HepG2 (cell line): ENCODE data around the gene JOSD2. TPM values are rescaled to one million over a fixed set of nuclear protein-coding genes. Genes with fewer than 3 reads are reported as not detected.

ENCODE experiments used
- ATAC-seq: fragments of 200-7000 bp; cut with Tn5 transposase; 3 replicates; pipeline ENCODE4 v1.9.1; 2020; ENCODE audit warnings: mild to moderate bottlenecking, moderate library complexity
- BruUV-seq: library from RNA; stranded (reverse); fragments of 400-500 nt; replicated peaks from 2 replicates; lab custom pipeline; 2021; lab: Mats Ljungman, UMichigan
- CTCF ChIA-PET: fragments of 300-600 bp; formaldehyde crosslinking; extraction: SDS; loops from one replicate; lab custom pipeline; 2021; ENCODE audit warnings: low total read pairs, inconsistent platforms, low intra/inter-chr PET ratio; lab: Yijun Ruan, JAX
- POLR2A ChIA-PET: fragments of 350-600 bp; sonication (Branson Sonifier 250); formaldehyde crosslinking; loops from one replicate; lab custom pipeline; 2020; ENCODE audit warnings: antibody characterized with exemption, inconsistent platforms; lab: Yijun Ruan, JAX
- DNase-seq: peaks from one replicate; pipeline ENCODE4 v3.0.0-alpha.2; 2015; ENCODE audit warnings: low spot score
- FAIRE-seq: peaks from 3 replicates; lab custom pipeline; 2011; peaks lifted over from hg19 to GRCh38; lab: Jason Lieb, UNC
- H2AFZ ChIP-seq: one replicate; pipeline ENCODE4 v1.6.1; 2011; ENCODE audit warnings: low read length, inconsistent platforms
- H3K27ac ChIP-seq: fragments of 300-600 bp; 3 replicates; pipeline ENCODE4 v1.8.0; 2011; ENCODE audit warnings: mixed run types, mild to moderate bottlenecking, mixed read lengths, low read length, inconsistent platforms; ENCODE audit not compliant: insufficient read depth; ENCODE audit errors: extremely low read length
- H3K27me3 ChIP-seq, 2 experiments: fragments of 200-600 bp in 1 of 2; 2 replicates in 1 of 2; 3 replicates in 1 of 2; pipeline versions ENCODE4 v1.6.0 to v1.8.0; 2011; ENCODE audit warnings: low read length in 2 of 2, mild to moderate bottlenecking in 2 of 2, moderate library complexity in 2 of 2, inconsistent platforms in 1 of 2; ENCODE audit not compliant: insufficient read depth in 2 of 2, control insufficient read depth in 1 of 2
- H3K36me3 ChIP-seq, 2 experiments: fragments of 200-600 bp in 1 of 2; replicated peaks in 1 of 2; 2 replicates in 1 of 2; 3 replicates in 1 of 2; pipeline versions ENCODE4 v1.5.1 to v1.8.0; 2011; ENCODE audit warnings: low read length in 2 of 2, inconsistent platforms in 1 of 2; ENCODE audit not compliant: insufficient read depth in 2 of 2, control insufficient read depth in 1 of 2
- H3K4me1 ChIP-seq: 2 replicates; pipeline ENCODE4 v1.5.1; 2012; ENCODE audit warnings: low read length, inconsistent platforms; ENCODE audit not compliant: insufficient read depth
- H3K4me2 ChIP-seq: 2 replicates; pipeline ENCODE4 v1.6.0; 2011; ENCODE audit warnings: low read depth, low read length, inconsistent platforms
- H3K4me3 ChIP-seq, 3 experiments: fragments of 200-600 bp in 1 of 3; sonication (generic), shearing (Covaris generic) in 1 of 3; replicated peaks in 1 of 3; 2 replicates each; pipeline ENCODE4 v1.5.1; 2011 to 2016; ENCODE audit warnings: low read length in 3 of 3, inconsistent platforms in 2 of 3, low read depth in 2 of 3, mild to moderate bottlenecking in 2 of 3, control low read depth in 1 of 3, mixed read lengths in 1 of 3; ENCODE audit not compliant: insufficient read depth in 1 of 3
- H3K79me2 ChIP-seq: one replicate; pipeline ENCODE4 v1.6.1; 2011; ENCODE audit warnings: low read length, inconsistent platforms; ENCODE audit not compliant: insufficient read depth
- H3K9ac ChIP-seq: 2 replicates; pipeline ENCODE4 v1.6.0; 2011; ENCODE audit warnings: mild to moderate bottlenecking, low read depth, low read length, inconsistent platforms; ENCODE audit not compliant: insufficient read depth
- H3K9me3 ChIP-seq: 2 replicates; pipeline ENCODE4 v1.5.1; 2012; ENCODE audit warnings: mild to moderate bottlenecking, low read length
- H4K20me1 ChIP-seq: 2 replicates; pipeline ENCODE4 v1.6.0; 2011; ENCODE audit warnings: inconsistent platforms, mild to moderate bottlenecking, low read length, moderate library complexity; ENCODE audit not compliant: insufficient read depth
- FOXP1 ChIP-seq, 2 experiments: fragments of 450-650 bp in 1 of 2; IDR thresholded peaks; 2 replicates each; pipeline ENCODE4 v1.6.1; 2017 to 2018; ENCODE audit warnings: antibody characterized with exemption in 1 of 2
- HNF4A ChIP-seq: sonication (generic); formaldehyde crosslinking; IDR thresholded peaks from 2 replicates; pipeline ENCODE4 v1.4.0; 2020; ENCODE audit warnings: missing genetic modification reagents
- HNRNPH1 ChIP-seq: fragments of 200-400 bp; formaldehyde crosslinking; optimal IDR thresholded peaks from 2 replicates; pipeline ENCODE3; 2017; ENCODE audit warnings: mild to moderate bottlenecking, low read depth, low read length
- NCOA1 ChIP-seq: sonication (generic); formaldehyde crosslinking; IDR thresholded peaks from 2 replicates; pipeline ENCODE4 v1.9.0; 2021; ENCODE audit warnings: missing genetic modification reagents
- NONO ChIP-seq, 2 experiments: fragments of 450-650 bp in 1 of 2; sonication (generic) in 1 of 2; formaldehyde crosslinking in 1 of 2; IDR thresholded peaks in 1 of 2; conservative IDR thresholded peaks in 1 of 2; 2 replicates each; pipeline versions ENCODE4 v1.6.1 to v1.8.0; 2017 to 2022; ENCODE audit warnings: mild to moderate bottlenecking in 1 of 2, missing genetic modification reagents in 1 of 2, moderate library complexity in 1 of 2
- POLR2G ChIP-seq: fragments of 200-400 bp; formaldehyde crosslinking; IDR thresholded peaks from 2 replicates; pipeline ENCODE4 v1.6.1; 2018; ENCODE audit warnings: mild to moderate bottlenecking, low read depth, low read length, moderate library complexity
- RFX1 ChIP-seq: fragments of 450-650 bp; IDR thresholded peaks from 2 replicates; pipeline ENCODE4 v1.6.1; 2017
- TCF7L2 ChIP-seq: IDR thresholded peaks from 2 replicates; pipeline ENCODE4 v1.6.1; 2011; ENCODE audit warnings: mild to moderate bottlenecking, low read depth, low read length, moderate library complexity
- ZNF235 ChIP-seq: sonication (generic); formaldehyde crosslinking; IDR thresholded peaks from 2 replicates; pipeline ENCODE4 v1.8.1; 2023; ENCODE audit warnings: mild to moderate bottlenecking, missing genetic modification reagents, borderline replicate concordance
- ZNF260 ChIP-seq: sonication (generic); formaldehyde crosslinking; IDR thresholded peaks from 2 replicates; pipeline ENCODE4 v1.4.0; 2020; ENCODE audit warnings: missing genetic modification reagents, low read depth, mild to moderate bottlenecking, borderline replicate concordance
- ZNF350 ChIP-seq: sonication (generic); formaldehyde crosslinking; IDR thresholded peaks from 2 replicates; pipeline ENCODE4 v1.4.0; 2020; ENCODE audit warnings: mild to moderate bottlenecking, low read depth, missing genetic modification reagents, borderline replicate concordance
- ZNF446 ChIP-seq: sonication (generic); formaldehyde crosslinking; IDR thresholded peaks from 2 replicates; pipeline ENCODE4 v1.5.0; 2020; ENCODE audit warnings: mild to moderate bottlenecking, missing genetic modification reagents
- ZNF724P ChIP-seq: sonication (generic); formaldehyde crosslinking; IDR thresholded peaks from 2 replicates; pipeline ENCODE4 v1.8.0; 2022; ENCODE audit warnings: missing genetic modification reagents, borderline replicate concordance
- WGBS: methylation state at CpG from one replicate; pipeline ENCODE4 v1.1.6; 2017; ENCODE audit warnings: low lambda C conversion rate; 5-methylcytosine and 5-hydroxymethylcytosine counted together
- in situ Hi-C: cut with HindIII; loops from 2 replicates; pipeline ENCODE4 v1.10.0; 2017; ENCODE audit warnings: low pct_unique_long_range_greater_than_20kb; ENCODE audit not compliant: extremely low pct_ligation_motif_present
- intact Hi-C: fragments of 100-400 bp; cut with micrococcal nuclease; formaldehyde crosslinking; loops from one replicate; pipeline ENCODE4 v1.10.0; 2022; ENCODE audit not compliant: unreplicated experiment
- polyA plus RNA-seq, 8 experiments: library from polyadenylated mRNA; depleted of rRNA in 3 of 8; stranded (reverse) in 7 of 8; unstranded in 1 of 8; fragments of >200 nt; fragmentation: Illumina TruSeq in 4 of 8; extraction: Trizol in 4 of 8; gene quantifications; 2 replicates each; pipeline versions ENCODE4 v1.2.1 to v1.2.3, GENCODE V29; 2011 to 2016; ENCODE audit warnings: low read depth in 4 of 8, missing spikeins in 1 of 8, mixed read lengths in 1 of 8; ENCODE audit not compliant: insufficient read depth in 1 of 8
- total RNA-seq, 5 experiments: library from RNA; depleted of rRNA; stranded (reverse); fragments of >200 nt; fragmentation: Illumina TruSeq; extraction: Trizol; gene quantifications; 2 replicates each; pipeline ENCODE4 v1.2.3, GENCODE V29; 2016; ENCODE audit warnings: low read depth in 1 of 5
- TF ChIP-seq, protein P1 (sequence below): sonication (generic); formaldehyde crosslinking; conservative IDR thresholded peaks from 2 replicates; pipeline ENCODE4 v1.8.0; 2022; ENCODE audit warnings: mild to moderate bottlenecking, moderate library complexity, missing genetic modification reagents
- TF ChIP-seq, protein P2 (sequence below): sonication (generic); formaldehyde crosslinking; IDR thresholded peaks from 2 replicates; pipeline ENCODE4 v1.8.1; 2023; ENCODE audit warnings: mild to moderate bottlenecking, inconsistent platforms, moderate library complexity, missing genetic modification reagents, borderline replicate concordance
- TF ChIP-seq, protein P3 (sequence below): sonication (generic); formaldehyde crosslinking; IDR thresholded peaks from 2 replicates; pipeline ENCODE4 v1.8.0; 2022; ENCODE audit warnings: mild to moderate bottlenecking, missing genetic modification reagents, moderate library complexity

JOSD2 gene
- total and polyA plus RNA-seq, 2 of the 13 experiments (the other 11 are each of a cell fraction or from before 2014, with no cell fraction given) = 2.0 to 4.1 TPM

DNA sequence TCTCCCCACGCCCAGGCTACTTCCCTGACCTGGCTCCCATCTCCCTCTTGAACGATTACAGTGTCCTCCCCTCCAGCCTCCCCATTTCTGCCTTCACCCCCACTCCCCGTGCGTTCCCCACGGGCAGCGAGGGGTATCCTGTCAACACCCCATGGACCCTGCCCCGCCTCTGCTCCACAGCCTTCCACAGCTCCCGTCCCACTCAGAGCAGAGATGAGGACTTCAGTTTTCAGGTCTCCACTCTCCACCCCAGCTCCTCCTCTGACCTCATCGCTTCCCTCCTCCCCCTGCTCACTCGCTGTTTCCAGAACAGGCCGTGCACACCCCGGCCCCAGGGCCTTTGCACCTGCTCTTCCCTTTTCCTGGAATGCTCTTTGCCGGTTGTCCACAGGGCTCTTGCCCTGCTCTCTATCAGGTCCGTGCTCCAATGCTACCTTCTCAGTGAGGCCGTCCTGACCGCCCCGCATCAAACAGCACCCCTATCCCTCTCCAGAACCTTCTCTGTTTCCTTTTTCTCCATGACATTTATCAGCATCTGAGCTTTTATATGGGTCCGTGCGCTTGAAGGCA, 42.2 kb upstream of the JOSD2 start:
- peaks cover 4 to 33% of the 10 kb centered on the region in 2 experiments; a peak in 4 of 5 replicates for H3K27me3 ChIP-seq
- CTCF ChIA-PET = no interaction called here
- FAIRE-seq = no peak

DNA sequence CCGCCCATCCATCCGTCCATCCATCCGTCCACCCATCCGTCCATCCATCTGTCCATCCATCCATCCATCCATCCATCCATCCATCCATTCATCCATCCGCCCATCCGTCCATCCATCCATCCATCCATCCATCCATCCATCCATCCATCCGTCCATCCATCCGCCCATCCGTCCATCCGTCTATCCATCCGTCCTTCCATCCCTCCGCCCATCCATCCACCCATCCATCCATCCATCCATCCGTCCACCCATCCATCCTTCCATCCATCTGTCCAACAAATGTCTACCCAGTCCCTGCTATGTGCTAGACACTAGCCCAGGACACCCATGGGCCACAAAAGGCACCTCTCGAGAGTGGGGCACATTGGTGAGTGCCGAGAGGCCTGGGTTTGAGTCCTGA, 41.5 kb upstream of the JOSD2 start:
- Histone ChIP-seq H3K36me3 (no peaks in the 10 kb centered on the region), H3K9ac (no peak overlapping the region), H3K27me3 (peaks cover 4 to 40% of the 10 kb centered on the region in 2 experiments; a peak in 4 of 5 replicates), H3K4me3 (no peak overlapping the region), H3K4me2 (no peak overlapping the region), H3K9me3 (no peaks in the 10 kb centered on the region), H4K20me1 (no peaks in the 10 kb centered on the region), H3K79me2 (no peaks in the 10 kb centered on the region), H2AFZ (no peak overlapping the region), H3K27ac (no peak overlapping the region), H3K4me1 (peaks cover 13% of the 10 kb centered on the region)
- FAIRE-seq (no peak), DNase-seq (no peak), ATAC-seq (no peak)
- ChIA-PET POLR2A (no interaction called here), CTCF (no interaction called here)
- in situ Hi-C loops = no loop called here
- intact Hi-C loops = no loop called here
- BruUV-seq = no TSS peak
- WGBS = 51% methylated on average over 15 of the region's 15 CpGs
- TF ChIP-seq HNF4A (no peak), HNRNPH1 (no peak), ZNF724P (no peak), NONO (IDR thresholded peaks at IDR 0.05) (no peak), NONO (CRISPR knock-in tag; conservative IDR thresholded peaks at IDR 0.05) (no peak), ZNF446 (no peak), RFX1 (no peak), FOXP1 (IDR thresholded peaks at IDR 0.05) (no peak), FOXP1 (CRISPR knock-in tag; IDR thresholded peaks at IDR 0.05) (no peak), NCOA1 (CRISPR knock-in tag) (no peak), TCF7L2 (no peak), POLR2G (no peak), ZNF260 (no peak), ZNF350 (CRISPR knock-in tag) (no peak)
- TF ChIP-seq, protein P1, sequence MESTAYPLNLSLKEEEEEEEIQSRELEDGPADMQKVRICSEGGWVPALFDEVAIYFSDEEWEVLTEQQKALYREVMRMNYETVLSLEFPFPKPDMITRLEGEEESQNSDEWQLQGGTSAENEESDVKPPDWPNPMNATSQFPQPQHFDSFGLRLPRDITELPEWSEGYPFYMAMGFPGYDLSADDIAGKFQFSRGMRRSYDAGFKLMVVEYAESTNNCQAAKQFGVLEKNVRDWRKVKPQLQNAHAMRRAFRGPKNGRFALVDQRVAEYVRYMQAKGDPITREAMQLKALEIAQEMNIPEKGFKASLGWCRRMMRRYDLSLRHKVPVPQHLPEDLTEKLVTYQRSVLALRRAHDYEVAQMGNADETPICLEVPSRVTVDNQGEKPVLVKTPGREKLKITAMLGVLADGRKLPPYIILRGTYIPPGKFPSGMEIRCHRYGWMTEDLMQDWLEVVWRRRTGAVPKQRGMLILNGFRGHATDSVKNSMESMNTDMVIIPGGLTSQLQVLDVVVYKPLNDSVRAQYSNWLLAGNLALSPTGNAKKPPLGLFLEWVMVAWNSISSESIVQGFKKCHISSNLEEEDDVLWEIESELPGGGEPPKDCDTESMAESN (CRISPR knock-in tag) = no peak
- TF ChIP-seq, protein P2, sequence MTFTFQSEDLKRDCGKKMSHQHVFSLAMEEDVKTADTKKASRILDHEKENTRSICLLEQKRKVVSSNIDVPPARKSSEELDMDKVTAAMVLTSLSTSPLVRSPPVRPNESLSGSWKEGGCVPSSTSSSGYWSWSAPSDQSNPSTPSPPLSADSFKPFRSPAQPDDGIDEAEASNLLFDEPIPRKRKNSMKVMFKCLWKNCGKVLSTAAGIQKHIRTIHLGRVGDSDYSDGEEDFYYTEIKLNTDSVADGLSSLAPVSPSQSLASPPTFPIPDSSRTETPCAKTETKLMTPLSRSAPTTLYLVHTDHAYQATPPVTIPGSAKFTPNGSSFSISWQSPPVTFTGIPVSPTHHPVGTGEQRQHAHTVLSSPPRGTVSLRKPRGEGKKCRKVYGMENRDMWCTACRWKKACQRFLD (CRISPR knock-in tag) = no peak

More for the DNA sequence above, 42.2 kb upstream of the JOSD2 start:
- intact Hi-C loops = no loop called here
- no peak for TF ChIP-seq ZNF235 (CRISPR knock-in tag)
- TF ChIP-seq, protein P3, sequence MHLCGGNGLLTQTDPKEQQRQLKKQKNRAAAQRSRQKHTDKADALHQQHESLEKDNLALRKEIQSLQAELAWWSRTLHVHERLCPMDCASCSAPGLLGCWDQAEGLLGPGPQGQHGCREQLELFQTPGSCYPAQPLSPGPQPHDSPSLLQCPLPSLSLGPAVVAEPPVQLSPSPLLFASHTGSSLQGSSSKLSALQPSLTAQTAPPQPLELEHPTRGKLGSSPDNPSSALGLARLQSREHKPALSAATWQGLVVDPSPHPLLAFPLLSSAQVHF (CRISPR knock-in tag) = no peak
- TF ChIP-seq, all 625 proteins: peak for 0
- H4K20me1 ChIP-seq = no peaks in the 10 kb centered on the region
- no peak overlapping the region for H3K4me2 ChIP-seq
- no peaks in the 10 kb centered on the region for H3K9me3 ChIP-seq
- H2AFZ ChIP-seq = no peak overlapping the region
- ATAC-seq = no peak
- WGBS = 27% methylated on average over 19 of the region's 19 CpGs
- no peak for DNase-seq
- in situ Hi-C loops = no loop called here
- no peaks in the 10 kb centered on the region for H3K36me3 ChIP-seq
- H3K27ac ChIP-seq = no peak overlapping the region
- H3K79me2 ChIP-seq = no peaks in the 10 kb centered on the region
- POLR2A ChIA-PET = no interaction called here
- no TSS peak for BruUV-seq
- H3K9ac ChIP-seq = no peak overlapping the region
- peaks cover 13% of the 10 kb centered on the region for H3K4me1 ChIP-seq
- H3K4me3 ChIP-seq = no peak overlapping the region
